ENCODE data around the gene WDR41. TPM values are rescaled to one million over a fixed set of nuclear protein-coding genes. Genes with fewer than 3 reads are reported as not detected.
"Not testable (repeated sequence)": the region's sequence is repeated elsewhere in the genome, so short reads cannot be mapped to it uniquely, and the experiment has no call there.

WDR41 gene, protein sequence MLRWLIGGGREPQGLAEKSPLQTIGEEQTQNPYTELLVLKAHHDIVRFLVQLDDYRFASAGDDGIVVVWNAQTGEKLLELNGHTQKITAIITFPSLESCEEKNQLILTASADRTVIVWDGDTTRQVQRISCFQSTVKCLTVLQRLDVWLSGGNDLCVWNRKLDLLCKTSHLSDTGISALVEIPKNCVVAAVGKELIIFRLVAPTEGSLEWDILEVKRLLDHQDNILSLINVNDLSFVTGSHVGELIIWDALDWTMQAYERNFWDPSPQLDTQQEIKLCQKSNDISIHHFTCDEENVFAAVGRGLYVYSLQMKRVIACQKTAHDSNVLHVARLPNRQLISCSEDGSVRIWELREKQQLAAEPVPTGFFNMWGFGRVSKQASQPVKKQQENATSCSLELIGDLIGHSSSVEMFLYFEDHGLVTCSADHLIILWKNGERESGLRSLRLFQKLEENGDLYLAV
- polyA plus RNA-seq (2012; ENCODE audit: low read depth, missing spikeins) = 36.6 TPM

DNA sequence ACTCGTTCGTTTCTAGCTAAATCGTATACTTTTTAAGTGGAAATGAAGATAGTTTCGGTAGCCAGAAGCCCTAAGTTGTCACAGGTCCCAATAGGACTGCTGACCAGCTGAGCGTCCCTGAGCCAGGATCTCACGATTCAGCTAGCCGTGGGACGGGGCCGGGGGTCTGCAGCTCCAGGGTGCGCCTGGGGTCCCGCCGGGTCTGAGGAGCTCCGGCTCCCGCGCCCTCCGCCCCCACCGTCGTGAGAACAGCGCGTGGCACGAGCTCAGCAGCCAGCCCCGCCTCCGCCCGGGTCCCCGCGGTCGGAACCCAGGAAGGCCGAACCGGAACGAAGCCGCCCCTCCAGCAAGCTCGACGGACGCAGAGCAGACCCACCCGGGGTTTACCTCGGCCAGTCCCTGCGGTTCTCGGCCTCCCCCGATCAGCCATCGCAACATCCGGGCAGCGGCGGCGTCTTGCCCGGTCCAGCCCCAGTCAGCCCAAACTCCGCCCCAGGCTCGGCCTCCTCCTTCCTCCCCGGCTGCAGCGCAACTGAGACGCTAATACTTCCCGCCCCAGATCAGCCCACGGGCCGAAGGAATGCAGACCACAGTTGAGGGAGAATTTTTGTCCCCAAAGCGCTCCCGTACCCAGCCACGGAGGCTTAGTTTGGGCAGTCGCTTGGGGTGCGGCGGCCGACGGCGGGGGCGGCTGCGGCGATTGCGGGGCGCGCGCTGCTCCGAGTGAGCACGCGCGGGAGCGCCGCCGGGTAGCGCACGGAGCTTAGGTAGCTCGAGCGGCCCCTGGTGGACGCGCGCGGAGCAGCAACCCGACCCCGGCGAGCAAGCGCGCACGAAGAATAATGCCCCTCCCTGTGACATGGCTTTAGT, at the start of gene WDR41:
Gene WDR41 (minus strand): TSS at position 534 of the 870 bp plus-strand sequence. CDS start 96 bp downstream, at position 438.
- TF ChIP-seq POLR2A (IDR thresholded peaks at IDR 0.05; ENCODE audit: low read depth, low read length) (peak; percentile 71), SPI1 (IDR thresholded peaks at IDR 0.05; ENCODE audit: low read depth, low read length) (0 out of 2 replicates have a peak, but pooled peaks have one; percentile 19), PAX5 (IDR thresholded peaks at IDR 0.05; ENCODE audit: insufficient read depth, low read length, severe bottlenecking) (no peak), POLR2AphosphoS5 (IDR thresholded peaks at IDR 0.05; ENCODE audit: low read depth, low read length) (peak; percentile 70), TAF1 (IDR thresholded peaks at IDR 0.05; ENCODE audit: low read depth, low read length) (no peak; the same call in 1 of the 2 replicates), POU2F2 (IDR thresholded peaks at IDR 0.05; ENCODE audit: low read depth, low read length) (peak; percentile 24)
- FAIRE-seq = peak; percentile 98

DNA sequence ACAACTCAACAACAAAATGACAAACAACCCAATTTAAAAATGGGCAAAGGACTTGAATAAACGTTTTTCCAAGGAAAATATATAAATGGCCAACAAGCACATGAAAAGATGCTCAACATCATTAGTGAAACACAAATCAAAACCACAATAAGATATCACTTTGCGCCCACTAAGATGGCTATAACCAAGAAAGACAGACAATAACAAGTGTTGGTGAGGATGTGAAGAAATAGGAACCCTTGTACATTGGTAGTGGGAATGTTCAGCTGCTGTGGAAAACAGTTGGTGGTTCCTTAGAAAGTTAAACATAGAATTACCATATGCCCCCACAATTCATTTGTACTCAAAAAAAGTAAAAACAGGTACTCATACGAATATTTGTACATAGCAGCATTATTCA, 39.2 kb upstream of the WDR41 start:
- TF ChIP-seq POU2F2 (IDR thresholded peaks at IDR 0.05; ENCODE audit: low read depth, low read length) = no peak
- TF ChIP-seq SPI1 (IDR thresholded peaks at IDR 0.05; ENCODE audit: low read depth, low read length) = no peak
- no peak for TF ChIP-seq POLR2A (IDR thresholded peaks at IDR 0.05; ENCODE audit: low read depth, low read length)
- TF ChIP-seq PAX5 (IDR thresholded peaks at IDR 0.05; ENCODE audit: insufficient read depth, low read length, severe bottlenecking) = no peak
- TF ChIP-seq TAF1 (IDR thresholded peaks at IDR 0.05; ENCODE audit: low read depth, low read length) = no peak
- no peak for TF ChIP-seq POLR2AphosphoS5 (IDR thresholded peaks at IDR 0.05; ENCODE audit: low read depth, low read length)
- DNase-seq (ENCODE audit: insufficient read length, low spot score) (no peak), FAIRE-seq (no peak)

More for the DNA sequence above, at the start of gene WDR41:
- DNase-seq (ENCODE audit: insufficient read length, low spot score) = peak; percentile 81

DNA sequence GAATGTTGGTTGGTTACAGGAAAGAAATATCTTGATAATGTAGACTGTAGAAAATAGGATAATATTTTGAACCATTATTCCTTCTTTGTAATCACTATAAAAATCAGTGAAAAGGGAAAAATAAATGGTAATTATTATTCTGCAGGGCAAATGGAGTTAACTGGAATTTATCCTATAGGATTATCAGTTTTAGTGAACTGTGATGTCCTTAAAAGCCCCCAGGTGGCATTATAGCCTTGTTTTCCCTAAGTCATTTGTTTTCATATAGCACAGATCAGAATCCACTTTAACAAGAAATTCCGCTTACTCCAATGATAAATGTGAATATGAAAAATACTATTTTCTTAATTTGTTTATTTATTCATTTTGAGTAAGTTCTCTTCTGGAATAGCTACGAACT, 26.2 kb upstream of the WDR41 start:
- DNase-seq (ENCODE audit: insufficient read length, low spot score) (no peak), FAIRE-seq (no peak)

DNA sequence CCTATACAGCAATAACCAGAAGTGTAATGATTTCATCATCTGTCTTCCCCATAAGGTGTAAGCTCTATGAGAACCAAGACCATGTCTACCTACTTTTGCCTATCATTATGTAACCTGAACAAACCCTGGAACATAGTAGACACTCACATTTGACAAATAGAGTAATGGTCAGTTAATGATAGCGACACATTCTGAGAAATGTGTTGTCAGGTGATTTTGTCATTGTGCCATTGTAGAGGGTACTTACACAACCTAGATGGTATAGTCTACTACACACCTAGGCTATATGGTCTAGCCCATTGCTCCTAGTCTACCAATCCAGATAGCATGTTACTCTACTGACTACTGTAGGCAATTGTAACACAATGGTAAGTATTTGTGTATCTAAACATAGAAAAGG, 22.3 kb upstream of the WDR41 start:
- FAIRE-seq (peak; percentile 68), DNase-seq (ENCODE audit: insufficient read length, low spot score) (no peak)
- no peak for TF ChIP-seq POU2F2 (IDR thresholded peaks at IDR 0.05; ENCODE audit: low read depth, low read length)
- no peak for TF ChIP-seq POLR2AphosphoS5 (IDR thresholded peaks at IDR 0.05; ENCODE audit: low read depth, low read length)
- TF ChIP-seq POLR2A (IDR thresholded peaks at IDR 0.05; ENCODE audit: low read depth, low read length) = no peak
- TF ChIP-seq TAF1 (IDR thresholded peaks at IDR 0.05; ENCODE audit: low read depth, low read length) = no peak
- no peak for TF ChIP-seq SPI1 (IDR thresholded peaks at IDR 0.05; ENCODE audit: low read depth, low read length)
- TF ChIP-seq PAX5 (IDR thresholded peaks at IDR 0.05; ENCODE audit: insufficient read depth, low read length, severe bottlenecking) = no peak

More for the DNA sequence above, 26.2 kb upstream of the WDR41 start:
- TF ChIP-seq PAX5 (IDR thresholded peaks at IDR 0.05; ENCODE audit: insufficient read depth, low read length, severe bottlenecking) (no peak), POLR2AphosphoS5 (IDR thresholded peaks at IDR 0.05; ENCODE audit: low read depth, low read length) (no peak), TAF1 (IDR thresholded peaks at IDR 0.05; ENCODE audit: low read depth, low read length) (no peak), SPI1 (IDR thresholded peaks at IDR 0.05; ENCODE audit: low read depth, low read length) (no peak), POLR2A (IDR thresholded peaks at IDR 0.05; ENCODE audit: low read depth, low read length) (no peak), POU2F2 (IDR thresholded peaks at IDR 0.05; ENCODE audit: low read depth, low read length) (no peak)

DNA sequence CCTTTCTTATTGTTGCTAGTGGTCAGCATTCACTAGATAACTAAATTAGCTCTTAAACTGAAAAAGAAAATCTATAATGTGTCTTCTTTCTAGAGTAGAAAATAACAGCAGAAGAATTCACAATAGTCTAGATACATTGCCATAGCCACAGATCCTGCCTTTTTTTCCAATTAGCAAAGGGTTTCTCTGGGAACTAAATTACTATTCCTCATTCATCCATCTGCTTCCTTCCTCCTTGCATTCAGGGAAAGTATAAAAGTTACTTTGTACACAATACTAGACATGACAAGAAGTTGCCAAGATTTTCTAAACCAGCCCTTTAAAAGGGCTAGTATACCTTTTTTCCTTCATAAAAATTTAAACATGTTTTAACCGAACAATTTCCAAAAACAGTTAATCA, 21.2 kb upstream of the WDR41 start:
- TF ChIP-seq POU2F2 (IDR thresholded peaks at IDR 0.05; ENCODE audit: low read depth, low read length) (no peak), TAF1 (IDR thresholded peaks at IDR 0.05; ENCODE audit: low read depth, low read length) (no peak), POLR2A (IDR thresholded peaks at IDR 0.05; ENCODE audit: low read depth, low read length) (no peak), POLR2AphosphoS5 (IDR thresholded peaks at IDR 0.05; ENCODE audit: low read depth, low read length) (no peak), SPI1 (IDR thresholded peaks at IDR 0.05; ENCODE audit: low read depth, low read length) (no peak), PAX5 (IDR thresholded peaks at IDR 0.05; ENCODE audit: insufficient read depth, low read length, severe bottlenecking) (no peak)
- FAIRE-seq (no peak), DNase-seq (ENCODE audit: insufficient read length, low spot score) (no peak)

DNA sequence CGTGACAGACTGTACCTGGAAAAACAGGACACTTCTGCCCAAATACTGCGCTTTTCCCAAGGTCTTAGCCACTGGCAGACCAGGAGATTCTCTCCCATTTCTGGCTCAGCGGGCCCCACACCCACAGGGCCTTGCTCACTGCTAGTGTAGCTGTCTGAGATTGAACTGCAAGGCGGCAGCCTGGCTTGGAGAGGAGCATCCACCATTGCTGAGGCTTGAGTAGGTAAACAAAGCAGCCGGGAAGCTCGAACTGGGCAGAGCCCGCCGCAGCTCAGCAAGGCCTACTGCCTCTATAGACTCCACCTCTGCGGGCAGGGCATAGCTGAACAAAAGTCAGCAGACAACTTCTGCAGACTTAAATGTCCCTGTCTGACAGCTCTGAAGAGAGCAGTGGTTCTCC, 9.0 kb upstream of the WDR41 start:
- not testable (repeated sequence) for FAIRE-seq; DNase-seq (ENCODE audit: insufficient read length, low spot score)

DNA sequence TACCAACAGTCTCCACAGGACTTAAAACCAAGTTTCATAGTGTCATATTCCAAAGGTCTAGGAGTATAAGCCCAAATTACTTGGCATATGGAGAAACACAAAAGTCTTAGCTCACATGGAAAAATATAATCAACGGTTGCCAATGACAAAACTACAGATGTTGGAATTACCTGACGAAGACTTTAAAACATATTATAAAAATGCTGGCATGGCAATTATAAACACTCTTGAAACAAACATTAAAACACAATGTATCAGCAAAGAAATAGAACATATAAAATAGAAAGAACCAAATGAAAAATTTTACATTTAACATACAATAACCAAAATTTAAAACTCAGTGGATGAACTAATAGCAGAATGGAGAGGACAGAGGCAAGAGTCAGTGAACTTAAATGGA, 7.9 kb upstream of the WDR41 start:
- FAIRE-seq = no peak
- TF ChIP-seq POLR2AphosphoS5 (IDR thresholded peaks at IDR 0.05; ENCODE audit: low read depth, low read length) (no peak), SPI1 (IDR thresholded peaks at IDR 0.05; ENCODE audit: low read depth, low read length) (no peak), POLR2A (IDR thresholded peaks at IDR 0.05; ENCODE audit: low read depth, low read length) (no peak), POU2F2 (IDR thresholded peaks at IDR 0.05; ENCODE audit: low read depth, low read length) (no peak), TAF1 (IDR thresholded peaks at IDR 0.05; ENCODE audit: low read depth, low read length) (no peak), PAX5 (IDR thresholded peaks at IDR 0.05; ENCODE audit: insufficient read depth, low read length, severe bottlenecking) (no peak)
- no peak for DNase-seq (ENCODE audit: insufficient read length, low spot score)

DNA sequence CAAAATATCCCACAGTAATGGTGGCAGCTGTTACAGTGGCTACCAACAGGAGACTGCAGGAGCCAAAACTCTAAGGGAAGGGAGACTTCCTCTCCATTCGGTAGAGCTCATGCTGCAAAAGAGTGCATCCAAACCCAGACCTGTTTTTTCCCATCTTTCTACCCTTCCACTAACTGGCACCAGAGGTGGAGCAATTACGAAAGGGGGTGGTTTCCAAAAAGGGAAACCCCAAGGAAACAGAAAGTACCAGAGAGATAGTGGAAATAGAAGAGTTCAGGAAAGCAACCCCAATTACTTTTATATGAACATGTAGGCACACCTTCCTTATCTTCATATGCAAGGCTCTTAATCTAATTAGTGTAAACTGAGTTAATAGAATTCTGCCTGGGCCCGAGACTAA, 7.3 kb upstream of the WDR41 start:
- FAIRE-seq = no peak
- no peak for DNase-seq (ENCODE audit: insufficient read length, low spot score)
- no peak for TF ChIP-seq TAF1 (IDR thresholded peaks at IDR 0.05; ENCODE audit: low read depth, low read length)

DNA sequence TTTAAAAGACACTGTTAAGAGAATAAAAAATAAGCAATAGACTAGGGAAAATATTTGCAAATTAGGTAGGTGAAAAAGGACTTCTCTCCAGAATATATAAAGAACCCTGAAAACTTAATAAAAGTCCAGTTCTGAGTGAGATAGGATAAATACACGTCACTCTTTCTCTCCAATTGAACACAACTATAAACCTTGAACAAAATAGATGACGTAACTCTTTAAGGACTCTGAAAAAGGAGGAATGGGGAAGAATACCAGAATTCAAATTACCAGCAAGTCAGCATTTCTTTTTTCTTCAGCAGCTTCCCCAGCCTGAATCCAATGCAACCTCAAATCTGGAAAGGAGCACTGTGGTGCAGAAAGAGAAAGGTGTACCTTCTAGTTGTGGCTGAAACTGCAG, 6.8 kb upstream of the WDR41 start:
- no peak for TF ChIP-seq TAF1 (IDR thresholded peaks at IDR 0.05; ENCODE audit: low read depth, low read length)
- TF ChIP-seq POLR2A (IDR thresholded peaks at IDR 0.05; ENCODE audit: low read depth, low read length) = no peak
- no peak for TF ChIP-seq POU2F2 (IDR thresholded peaks at IDR 0.05; ENCODE audit: low read depth, low read length)
- no peak for TF ChIP-seq PAX5 (IDR thresholded peaks at IDR 0.05; ENCODE audit: insufficient read depth, low read length, severe bottlenecking)
- no peak for TF ChIP-seq SPI1 (IDR thresholded peaks at IDR 0.05; ENCODE audit: low read depth, low read length)
- TF ChIP-seq POLR2AphosphoS5 (IDR thresholded peaks at IDR 0.05; ENCODE audit: low read depth, low read length) = no peak
- DNase-seq (ENCODE audit: insufficient read length, low spot score) (no peak), FAIRE-seq (no peak)
